Right lobe of liver (tissue), 6 donors: ENCODE measurements around the gene KCNJ5. TPM values are rescaled to one million over a fixed set of nuclear protein-coding genes. Genes with fewer than 3 reads are reported as not detected.

Experiments
- ATAC-seq, 4 donors: fragments of 200-7000 bp; cut with Tn5 transposase; one replicate each; pipeline ENCODE4 v1.9.1; 2020; ENCODE audit warnings: mild to moderate bottlenecking in 4 of 4, moderate library complexity in 4 of 4
- DNase-seq, 3 donors: peaks; one replicate each; pipeline ENCODE4 v3.0.0-alpha.2; 2020
- H3K27ac ChIP-seq, 3 donors: fragments of 200-600 bp; one replicate each; pipeline ENCODE4 v1.8.0; 2022
- H3K27me3 ChIP-seq, 2 donors: fragments of 200-600 bp; one replicate each; pipeline ENCODE4 v1.8.0; 2022
- H3K36me3 ChIP-seq, 4 donors: fragments of 200-600 bp; sonication (generic) in 1 of 4; one replicate each; pipeline versions ENCODE4 v1.5.1 to v1.8.0; 2017 to 2022; ENCODE audit warnings: control low read depth in 1 of 4
- H3K4me1 ChIP-seq, 4 donors: fragments of 200-600 bp; sonication (generic) in 1 of 4; one replicate each; pipeline versions ENCODE4 v1.5.1 to v1.8.0; 2017 to 2022; ENCODE audit warnings: control low read depth in 1 of 4
- H3K4me3 ChIP-seq, 3 donors: fragments of 200-600 bp; one replicate each; pipeline ENCODE4 v1.8.0; 2022
- H3K9me3 ChIP-seq, 4 donors: fragments of 200-600 bp; sonication (generic) in 1 of 4; one replicate each; pipeline versions ENCODE4 v1.5.1 to v1.8.0; 2017 to 2022; ENCODE audit warnings: control low read depth in 1 of 4
- POLR2A ChIP-seq: fragments of 450-650 bp; IDR thresholded peaks from one replicate; pipeline ENCODE4 v1.6.1; 2017; ENCODE audit warnings: antibody characterized with exemption, mild to moderate bottlenecking
- WGBS: methylation state at CpG from one replicate; pipeline ENCODE4 v1.1.6; 2018; ENCODE audit warnings: low coverage, low lambda C conversion rate; ENCODE audit not compliant: insufficient coverage; ENCODE audit errors: missing lambda C conversion rate; 5-methylcytosine and 5-hydroxymethylcytosine counted together
- intact Hi-C, 2 donors: fragments of 100-400 bp; cut with DNase I; formaldehyde crosslinking; loops; one replicate each; pipeline versions ENCODE4 v1.11.2 to v1.14.1; 2022
- total RNA-seq, 6 experiments: library from RNA; depleted of rRNA in 2 of 6; stranded (reverse); fragments of >200 nt in 2 of 6; fragmentation: NEBNext Ultra II Directional in 3 of 6; extraction: Animal tissue kit (Norgen Biotek cat#: 25700) in 3 of 6; gene quantifications; one replicate each; pipeline versions ENCODE4 v1.1.0 to v1.2.4, GENCODE V29; 2016 to 2023
- TF ChIP-seq, protein P1 (sequence below), 4 donors: fragments of 200-600 bp in 3 of 4; fragments of 450-650 bp in 1 of 4; IDR thresholded peaks; one replicate each; pipeline versions ENCODE4 v1.5.1 to v1.8.0; 2016 to 2022; ENCODE audit warnings: antibody characterized with exemption in 4 of 4, mild to moderate bottlenecking in 2 of 4
- donor health status: DM: no; HTN: yes; CAD: no.
- donor health status: DM: no; HTN: no; CAD: no.
- donor health status: DM: no; HTN: no; CAD: no.
- donor health status: DM: no; HTN: yes; CAD: no.
- donor health status: DM: no; HTN: yes; CAD: no.

KCNJ5 gene
- total RNA-seq, 6 experiments from 2014 or later = 0.05 to 0.80 (median 0.11) TPM

DNA sequence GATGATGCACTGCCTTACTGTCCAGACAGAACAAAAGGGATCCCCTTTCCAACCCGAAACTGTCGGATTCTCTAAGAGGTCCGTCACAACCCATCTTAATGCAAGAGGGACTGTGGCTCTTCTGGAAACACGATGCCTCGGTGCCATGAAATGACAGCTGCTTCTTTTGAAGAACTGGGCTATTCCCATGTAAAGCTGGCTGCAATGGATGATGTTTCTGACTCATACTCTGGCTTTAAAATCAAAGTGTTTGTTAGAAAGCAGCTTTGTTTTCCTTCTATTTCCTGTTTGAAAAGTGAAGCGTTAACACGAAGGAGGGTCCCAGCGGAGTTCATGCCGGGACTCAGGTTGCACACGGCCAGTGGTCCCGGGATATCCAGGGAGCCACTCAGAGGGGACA is 48.4 kb downstream of the KCNJ5 start:
- no peaks in the 10 kb centered on the region for H3K27me3 ChIP-seq
- H3K9me3 ChIP-seq = no peaks in the 10 kb centered on the region
- no peak for DNase-seq
- intact Hi-C loops = no loop called here
- no peak for TF ChIP-seq POLR2A
- TF ChIP-seq, protein P1, sequence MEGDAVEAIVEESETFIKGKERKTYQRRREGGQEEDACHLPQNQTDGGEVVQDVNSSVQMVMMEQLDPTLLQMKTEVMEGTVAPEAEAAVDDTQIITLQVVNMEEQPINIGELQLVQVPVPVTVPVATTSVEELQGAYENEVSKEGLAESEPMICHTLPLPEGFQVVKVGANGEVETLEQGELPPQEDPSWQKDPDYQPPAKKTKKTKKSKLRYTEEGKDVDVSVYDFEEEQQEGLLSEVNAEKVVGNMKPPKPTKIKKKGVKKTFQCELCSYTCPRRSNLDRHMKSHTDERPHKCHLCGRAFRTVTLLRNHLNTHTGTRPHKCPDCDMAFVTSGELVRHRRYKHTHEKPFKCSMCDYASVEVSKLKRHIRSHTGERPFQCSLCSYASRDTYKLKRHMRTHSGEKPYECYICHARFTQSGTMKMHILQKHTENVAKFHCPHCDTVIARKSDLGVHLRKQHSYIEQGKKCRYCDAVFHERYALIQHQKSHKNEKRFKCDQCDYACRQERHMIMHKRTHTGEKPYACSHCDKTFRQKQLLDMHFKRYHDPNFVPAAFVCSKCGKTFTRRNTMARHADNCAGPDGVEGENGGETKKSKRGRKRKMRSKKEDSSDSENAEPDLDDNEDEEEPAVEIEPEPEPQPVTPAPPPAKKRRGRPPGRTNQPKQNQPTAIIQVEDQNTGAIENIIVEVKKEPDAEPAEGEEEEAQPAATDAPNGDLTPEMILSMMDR (IDR thresholded peaks at IDR 0.05) = no peak
- 73% methylated on average over 8 of the region's 11 CpGs for WGBS
- no peaks in the 10 kb centered on the region for H3K36me3 ChIP-seq
- H3K4me1 ChIP-seq = no peaks in the 10 kb centered on the region
- ATAC-seq = no peak
- no peak overlapping the region for H3K4me3 ChIP-seq
- H3K27ac ChIP-seq = no peak overlapping the region

DNA sequence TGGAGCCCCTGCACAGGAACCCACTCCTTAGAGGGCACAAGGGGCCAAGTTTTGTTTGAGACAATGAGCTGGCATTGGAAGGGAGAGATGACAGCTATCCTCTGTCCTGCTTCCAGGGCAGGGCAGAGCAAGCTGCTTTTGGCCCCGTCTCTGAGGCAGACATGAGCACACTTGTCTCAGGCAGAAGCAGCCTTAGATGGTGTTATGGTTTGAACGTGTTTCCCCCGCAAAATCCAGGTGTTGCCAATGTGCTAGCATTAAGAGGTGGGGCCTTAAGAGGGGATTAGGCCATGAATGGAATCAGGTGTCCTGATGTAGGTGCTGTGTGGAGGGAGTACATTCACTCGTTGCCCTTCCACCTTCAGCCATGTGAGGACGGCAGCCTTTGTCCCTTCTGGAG is 49.0 kb downstream of the KCNJ5 start:
- no peak overlapping the region for H3K27ac ChIP-seq
- ATAC-seq (no peak), DNase-seq (no peak)
- intact Hi-C loops = no loop called here
- no peak for TF ChIP-seq POLR2A
- TF ChIP-seq, protein P1 (IDR thresholded peaks at IDR 0.05) = no peak
- no peak overlapping the region for H3K4me3 ChIP-seq
- no peaks in the 10 kb centered on the region for H3K27me3 ChIP-seq
- H3K9me3 ChIP-seq = no peaks in the 10 kb centered on the region
- WGBS = no CpG with 5 or more reads among the region's 5 CpGs
- H3K36me3 ChIP-seq = no peaks in the 10 kb centered on the region
- H3K4me1 ChIP-seq = no peaks in the 10 kb centered on the region

DNA sequence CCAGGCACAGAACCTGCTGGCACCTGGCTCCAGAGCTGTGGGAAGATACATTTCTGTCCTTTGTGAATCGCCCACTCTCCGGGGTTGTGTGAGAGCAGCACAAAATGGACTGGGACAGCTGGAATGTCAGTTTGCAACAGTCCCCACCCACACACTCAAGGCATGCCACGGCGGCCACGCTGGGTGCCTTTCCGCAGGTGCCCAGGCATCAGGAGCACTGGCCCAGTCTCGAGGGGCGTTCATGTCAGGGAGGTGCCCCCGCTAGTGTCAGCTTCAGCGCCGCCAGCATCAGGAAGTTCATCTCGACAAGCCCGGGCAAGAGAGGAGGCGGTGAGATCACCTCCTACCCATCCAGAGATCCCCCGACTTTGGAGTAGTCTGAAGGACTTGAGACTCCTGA is 49.4 kb downstream of the KCNJ5 start:
- H3K4me3 ChIP-seq = no peak overlapping the region
- no peaks in the 10 kb centered on the region for H3K27me3 ChIP-seq
- H3K36me3 ChIP-seq = no peaks in the 10 kb centered on the region
- ATAC-seq (no peak), DNase-seq (no peak)
- intact Hi-C loops = no loop called here
- TF ChIP-seq POLR2A = no peak
- TF ChIP-seq, protein P1 (IDR thresholded peaks at IDR 0.05) = no peak
- no peaks in the 10 kb centered on the region for H3K9me3 ChIP-seq
- no peak overlapping the region for H3K27ac ChIP-seq
- WGBS = 40% methylated on average over 1 of the region's 15 CpGs
- H3K4me1 ChIP-seq = no peaks in the 10 kb centered on the region

DNA sequence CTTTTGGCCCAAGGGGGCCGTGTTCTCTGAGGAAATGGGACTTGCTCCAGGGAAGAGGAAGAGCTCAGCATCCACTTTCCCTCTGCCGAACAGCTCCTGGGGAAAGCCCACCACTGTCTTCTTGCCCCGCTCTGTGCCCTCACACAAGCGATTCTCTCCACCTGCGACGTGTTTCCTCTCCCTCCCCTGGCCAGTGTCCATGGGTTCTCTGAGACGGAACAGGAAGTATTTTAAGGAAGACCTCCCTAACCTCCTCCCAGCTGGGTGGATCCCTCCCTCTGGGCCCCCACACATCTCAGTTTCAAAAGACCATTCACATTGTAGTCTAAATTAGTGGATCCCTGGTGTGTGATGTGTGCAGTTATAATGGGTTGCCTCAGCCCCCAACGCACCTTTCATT is 50.0 kb downstream of the KCNJ5 start:
- no peak for DNase-seq
- no peaks in the 10 kb centered on the region for H3K9me3 ChIP-seq
- intact Hi-C loops = no loop called here
- no peaks in the 10 kb centered on the region for H3K4me1 ChIP-seq
- H3K36me3 ChIP-seq = no peaks in the 10 kb centered on the region
- H3K4me3 ChIP-seq = no peak overlapping the region
- H3K27ac ChIP-seq = no peak overlapping the region
- WGBS = 73% methylated on average over 4 of the region's 8 CpGs
- no peaks in the 10 kb centered on the region for H3K27me3 ChIP-seq
- TF ChIP-seq POLR2A = no peak
- TF ChIP-seq, protein P1 (IDR thresholded peaks at IDR 0.05) = no peak
- no peak for ATAC-seq
